DMS53 treated with DMSO at 0.1 percent for 48 hours (cell line): ENCODE measurements around the gene CRADD.

Experiments
- DNase-seq: peaks from one replicate; lab custom pipeline; 2025; ENCODE audit not compliant: unreplicated experiment; lab: John Stamatoyannopoulos, UW

CRADD gene

GRCh38 chr12:93804392-93805179, 127.4 kb downstream of the CRADD start:
- DNase-seq, result no peak

GRCh38 chr12:93805736-93806141, 128.6 kb downstream of the CRADD start:
- no peak for DNase-seq

GRCh38 chr12:93807354-93807753, 130.2 kb downstream of the CRADD start:
- DNase-seq, result no peak

- DNase-seq, result no peak
These were observed 131.2 kb downstream of the CRADD start for GRCh38 chr12:93808169-93808899.

GRCh38 chr12:93812626-93813025, 135.5 kb downstream of the CRADD start:
- DNase-seq, result no peak

- no peak for DNase-seq
These were observed 136.0 kb downstream of the CRADD start for GRCh38 chr12:93813186-93813585.

- DNase-seq, result no peak
These were observed 137.0 kb downstream of the CRADD start for GRCh38 chr12:93813972-93814821.

- no peak for DNase-seq
These were observed 141.4 kb downstream of the CRADD start for GRCh38 chr12:93818488-93819049.

- no peak for DNase-seq
These were observed 141.9 kb downstream of the CRADD start for GRCh38 chr12:93819050-93819491.

GRCh38 chr12:93823616-93824391, 146.6 kb downstream of the CRADD start:
- DNase-seq, result no peak

- DNase-seq, result no peak
These were observed 147.6 kb downstream of the CRADD start for GRCh38 chr12:93824514-93825500.

GRCh38 chr12:93825501-93825888, 148.3 kb downstream of the CRADD start:
- no peak for DNase-seq

GRCh38 chr12:93825931-93826555, 148.9 kb downstream of the CRADD start:
- no peak for DNase-seq

GRCh38 chr12:93827179-93827578, 150.0 kb downstream of the CRADD start:
- no peak for DNase-seq

- DNase-seq, result no peak
These were observed 150.5 kb downstream of the CRADD start for GRCh38 chr12:93827669-93828068.

- DNase-seq, result no peak
These were observed 151.8 kb downstream of the CRADD start for GRCh38 chr12:93829016-93829415.

- DNase-seq, result no peak
These were observed 154.2 kb downstream of the CRADD start for GRCh38 chr12:93831374-93831773.

- no peak for DNase-seq
These were observed 155.0 kb downstream of the CRADD start for GRCh38 chr12:93832131-93832530.

GRCh38 chr12:93833946-93834345, 156.8 kb downstream of the CRADD start:
- DNase-seq, result no peak
